ENCODE measurements around the gene KLHDC1.

The KLHDC1 gene

GRCh38 chr14:49796025-49796424 lies 103.1 kb downstream of the KLHDC1 start:
- DNase-seq (ENCODE audit: low read depth), result peak; percentile 12
- no peak overlapping the region for H3K4me3 ChIP-seq (ENCODE audit: control insufficient read depth, low read depth, low read length)
- no peak for TF ChIP-seq CTCF (conservative IDR thresholded peaks at IDR 0.05; ENCODE audit: control insufficient read depth, insufficient read depth, low read depth, low read length)
